Calu3 (cell line): ENCODE data around the gene JPT2. TPM values are rescaled to one million over a fixed set of nuclear protein-coding genes. Genes with fewer than 3 reads are reported as not detected.

ENCODE experiments used
- BruUV-seq: library from RNA; stranded (reverse); fragments of 400-500 nt; replicated peaks from 2 replicates; lab custom pipeline; 2021; lab: Mats Ljungman, UMichigan
- CTCF ChIA-PET: fragments of 300-600 bp; sonication (Branson Sonifier 250); formaldehyde crosslinking; loops from one replicate; lab custom pipeline; 2022; ENCODE audit warnings: antibody characterized with exemption; lab: Charles Lee
- DNase-seq: peaks from one replicate; pipeline ENCODE4 v3.0.0; 2022
- H3K27ac Mint-ChIP-seq: one replicate; pipeline ENCODE4 v1.8.0; 2022; ENCODE audit warnings: mixed read lengths; ENCODE audit not compliant: unreplicated experiment
- H3K27me3 Mint-ChIP-seq: one replicate; pipeline ENCODE4 v1.8.0; 2022; ENCODE audit warnings: mixed read lengths; ENCODE audit not compliant: unreplicated experiment
- H3K36me3 Mint-ChIP-seq: one replicate; pipeline ENCODE4 v1.8.0; 2022; ENCODE audit warnings: mild to moderate bottlenecking, moderate library complexity, mixed read lengths; ENCODE audit not compliant: insufficient read depth, unreplicated experiment
- H3K4me1 Mint-ChIP-seq: one replicate; pipeline ENCODE4 v1.8.0; 2022; ENCODE audit warnings: mild to moderate bottlenecking, low read depth, mixed read lengths; ENCODE audit not compliant: unreplicated experiment
- H3K4me3 Mint-ChIP-seq: one replicate; pipeline ENCODE4 v1.8.0; 2022; ENCODE audit warnings: mild to moderate bottlenecking, low read depth, moderate library complexity, mixed read lengths; ENCODE audit not compliant: unreplicated experiment
- H3K9me3 Mint-ChIP-seq: one replicate; pipeline ENCODE4 v1.8.0; 2022; ENCODE audit warnings: low read depth, mixed read lengths; ENCODE audit not compliant: unreplicated experiment
- CTCF ChIP-seq: fragments of 200-600 bp; IDR thresholded peaks from one replicate; pipeline ENCODE4 v1.8.0; 2022; ENCODE audit warnings: antibody characterized with exemption; ENCODE audit not compliant: unreplicated experiment
- intact Hi-C: fragments of 100-400 bp; cut with micrococcal nuclease; formaldehyde crosslinking; loops from one replicate; pipeline ENCODE4 v1.10.0; 2022; ENCODE audit not compliant: unreplicated experiment
- total RNA-seq: library from RNA; stranded (reverse); gene quantifications from 2 replicates; pipeline ENCODE4 v1.2.3, GENCODE V29; 2022

Gene JPT2
- total RNA-seq, 1 experiment from 2014 or later = 185 TPM

- no peaks in the 10 kb centered on the region for H3K27me3 Mint-ChIP-seq
- CTCF ChIA-PET = no interaction called here
- TF ChIP-seq CTCF = no peak
- no peaks in the 10 kb centered on the region for H3K9me3 Mint-ChIP-seq
- no peak for DNase-seq
- intact Hi-C loops = no loop called here
- peaks cover 33% of the 10 kb centered on the region for H3K36me3 Mint-ChIP-seq
- H3K4me1 Mint-ChIP-seq = no peaks in the 10 kb centered on the region
- H3K4me3 Mint-ChIP-seq = no peak overlapping the region
- BruUV-seq = no TSS peak
- no peak overlapping the region for H3K27ac Mint-ChIP-seq
Measured at GRCh38 chr16:1741553-1742165, 63.6 kb downstream of the JPT2 start.

DNA sequence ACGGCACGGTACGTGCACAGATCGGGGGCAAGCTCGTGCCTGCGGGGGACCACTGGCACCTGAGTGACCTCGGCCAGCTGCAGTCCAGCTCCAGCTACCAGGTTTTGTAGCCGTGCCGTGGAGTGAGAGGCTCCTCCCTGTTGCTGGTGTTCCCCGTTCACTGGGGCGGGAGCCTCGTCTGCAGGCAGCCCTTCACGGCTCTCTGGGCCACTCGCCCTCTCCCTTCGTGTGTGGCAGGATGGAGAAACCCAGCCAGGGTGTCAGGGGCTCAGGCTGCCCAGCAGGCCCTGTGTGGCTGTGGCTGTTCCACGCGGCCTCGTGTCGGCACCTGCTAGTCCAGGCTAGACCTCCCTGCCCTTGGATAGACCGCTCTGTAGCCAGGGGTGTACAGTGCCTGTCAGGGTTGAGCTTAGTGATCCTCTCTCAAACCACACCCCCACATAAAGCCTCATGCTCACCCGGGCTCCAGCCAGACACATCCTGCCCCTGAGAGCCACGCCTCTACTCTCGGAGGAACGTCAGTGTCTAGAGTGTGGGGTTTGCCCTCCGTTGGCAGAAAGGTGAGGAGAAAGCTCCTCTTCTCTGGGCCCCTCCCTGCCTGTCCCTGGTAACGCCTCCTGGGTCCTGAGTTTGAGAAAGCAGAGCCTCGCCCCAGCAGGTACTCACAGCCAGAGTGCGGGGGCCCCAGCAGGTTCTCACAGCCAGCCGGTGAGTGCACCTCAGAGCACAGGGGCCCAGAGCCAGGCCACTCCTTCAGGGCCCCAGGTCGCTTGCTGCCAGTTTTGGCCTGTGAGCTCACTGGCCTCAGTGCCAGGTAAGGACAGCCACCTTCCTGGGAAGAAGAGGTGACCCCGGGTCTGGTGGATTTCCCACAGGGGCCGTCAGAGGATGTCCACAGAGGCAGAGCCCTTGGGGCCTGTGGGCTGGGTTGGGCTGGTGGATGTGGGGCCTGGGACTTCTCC lies 65.6 kb downstream of the JPT2 start:
- CTCF ChIA-PET = no interaction called here
- peaks cover 49% of the 10 kb centered on the region for H3K36me3 Mint-ChIP-seq
- H3K27me3 Mint-ChIP-seq = no peaks in the 10 kb centered on the region
- TF ChIP-seq CTCF = no peak
- intact Hi-C loops = no loop called here
- no peaks in the 10 kb centered on the region for H3K4me1 Mint-ChIP-seq
- BruUV-seq = no TSS peak
- no peak for DNase-seq
- no peaks in the 10 kb centered on the region for H3K9me3 Mint-ChIP-seq
- no peak overlapping the region for H3K27ac Mint-ChIP-seq
- H3K4me3 Mint-ChIP-seq = no peak overlapping the region

DNA sequence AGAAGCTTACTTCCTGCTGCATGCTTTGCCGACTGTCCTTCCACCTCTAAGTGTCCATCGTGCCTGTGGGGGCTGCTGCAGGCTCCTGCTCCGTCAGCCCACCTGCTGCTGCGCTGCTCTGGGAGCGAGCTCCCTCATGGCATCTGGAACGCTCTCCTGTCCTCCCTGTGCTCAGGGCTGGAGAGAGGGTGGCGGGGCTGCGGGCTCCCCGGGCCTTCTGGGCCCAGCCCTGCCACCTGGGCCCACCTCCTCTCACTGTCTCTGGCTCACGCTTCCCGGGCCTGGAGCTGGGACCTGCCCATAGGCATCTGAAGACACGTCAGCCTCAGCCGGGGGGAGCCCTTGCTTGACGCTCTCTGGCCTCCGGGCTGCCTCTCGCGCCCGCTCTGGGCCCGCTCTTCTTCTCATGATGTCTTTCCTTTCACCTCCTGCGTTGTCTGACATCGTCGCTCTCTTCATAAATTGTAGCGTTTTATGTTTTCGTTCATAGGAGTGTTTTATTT lies 66.3 kb downstream of the JPT2 start:
- no peak for TF ChIP-seq CTCF

DNA sequence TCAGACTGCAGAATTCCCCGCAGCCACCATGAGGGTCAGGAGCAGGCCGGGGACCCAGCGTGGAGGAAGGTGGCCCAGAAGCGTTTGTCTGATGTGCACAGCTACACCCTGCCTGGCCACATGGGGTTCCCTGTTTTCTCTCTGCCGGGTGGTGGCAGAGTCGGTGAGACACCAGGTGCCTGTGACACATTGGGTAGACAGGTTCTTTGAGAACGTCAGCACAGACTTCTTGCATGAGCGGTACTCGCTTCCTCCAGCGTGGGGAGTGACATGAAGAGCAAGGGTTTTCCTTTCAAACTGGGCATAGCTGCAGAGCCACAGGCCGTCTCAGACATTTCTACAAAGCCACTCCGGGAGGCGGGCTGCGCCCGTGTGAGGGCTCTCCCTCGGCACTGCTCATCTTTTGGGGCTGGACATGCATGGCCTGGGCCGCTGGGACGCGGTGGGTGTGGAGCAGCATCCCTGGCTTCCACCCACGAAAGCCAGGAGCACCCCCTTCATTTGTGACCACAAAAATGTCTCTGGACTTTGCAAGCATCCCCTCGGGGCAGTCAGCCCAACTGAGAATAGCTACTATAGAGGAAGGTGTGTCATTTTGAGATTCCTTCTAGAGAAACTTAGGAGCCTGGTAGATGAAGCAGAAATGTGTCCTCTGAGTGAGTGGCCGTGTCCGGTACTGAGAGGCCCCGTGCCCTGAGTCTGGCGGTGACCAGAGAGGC lies 67.3 kb downstream of the JPT2 start:
- no peaks in the 10 kb centered on the region for H3K27me3 Mint-ChIP-seq
- no peak for TF ChIP-seq CTCF
- CTCF ChIA-PET = no interaction called here
- intact Hi-C loops = no loop called here
- H3K36me3 Mint-ChIP-seq = peaks cover 49% of the 10 kb centered on the region
- no peak overlapping the region for H3K4me3 Mint-ChIP-seq
- BruUV-seq = no TSS peak
- no peak for DNase-seq
- no peaks in the 10 kb centered on the region for H3K9me3 Mint-ChIP-seq
- no peak overlapping the region for H3K27ac Mint-ChIP-seq
- no peaks in the 10 kb centered on the region for H3K4me1 Mint-ChIP-seq

More for the DNA sequence above, 66.3 kb downstream of the JPT2 start:
- Mint-ChIP-seq H3K4me3 (no peak overlapping the region), H3K9me3 (no peaks in the 10 kb centered on the region), H3K27me3 (no peaks in the 10 kb centered on the region), H3K4me1 (no peaks in the 10 kb centered on the region), H3K36me3 (peaks cover 49% of the 10 kb centered on the region), H3K27ac (no peak overlapping the region)
- no peak for DNase-seq
- BruUV-seq = no TSS peak
- CTCF ChIA-PET = no interaction called here
- intact Hi-C loops = no loop called here
